ENCODE results near the gene ACTG2.
A peak's percentile ranks its signal among the peaks of the same experiment; 100 is the strongest.

GRCh38 chr2:73939419-73939818 lies 46.6 kb downstream of the ACTG2 start:
- peak; percentile 44 for TF ChIP-seq CTCF (conservative IDR thresholded peaks at IDR 0.05; ENCODE audit: low read length)
- TF ChIP-seq EZH2phosphoT487 (IDR thresholded peaks at IDR 0.05; ENCODE audit: borderline replicate concordance), result no peak

Data from Loucy (cell line).